ENCODE results near the gene CTSW.

The CTSW gene

GRCh38 chr11:65868076-65868667, 11.5 kb upstream of the CTSW start:
- DNase-seq: no peak

DNA sequence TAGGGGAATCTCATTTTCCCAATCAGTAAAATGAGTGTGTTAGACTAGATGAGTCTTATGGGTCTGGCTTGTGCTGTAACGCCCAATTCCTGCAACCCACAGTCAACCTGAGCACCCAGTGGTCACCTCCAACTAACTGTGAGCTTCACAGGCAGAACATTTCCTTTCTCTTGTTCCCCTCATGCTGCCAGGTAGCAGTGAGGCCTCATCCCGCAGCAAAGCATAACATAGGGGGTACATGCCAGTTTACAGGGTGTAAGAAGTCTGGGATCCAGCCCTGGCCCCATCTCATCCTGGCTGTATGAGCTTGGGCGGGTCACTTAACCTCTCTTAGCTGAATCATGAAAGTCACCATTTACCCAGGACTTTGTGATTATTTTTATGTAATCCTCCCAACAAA, 10.7 kb upstream of the CTSW start:
- no peak for DNase-seq

DNA sequence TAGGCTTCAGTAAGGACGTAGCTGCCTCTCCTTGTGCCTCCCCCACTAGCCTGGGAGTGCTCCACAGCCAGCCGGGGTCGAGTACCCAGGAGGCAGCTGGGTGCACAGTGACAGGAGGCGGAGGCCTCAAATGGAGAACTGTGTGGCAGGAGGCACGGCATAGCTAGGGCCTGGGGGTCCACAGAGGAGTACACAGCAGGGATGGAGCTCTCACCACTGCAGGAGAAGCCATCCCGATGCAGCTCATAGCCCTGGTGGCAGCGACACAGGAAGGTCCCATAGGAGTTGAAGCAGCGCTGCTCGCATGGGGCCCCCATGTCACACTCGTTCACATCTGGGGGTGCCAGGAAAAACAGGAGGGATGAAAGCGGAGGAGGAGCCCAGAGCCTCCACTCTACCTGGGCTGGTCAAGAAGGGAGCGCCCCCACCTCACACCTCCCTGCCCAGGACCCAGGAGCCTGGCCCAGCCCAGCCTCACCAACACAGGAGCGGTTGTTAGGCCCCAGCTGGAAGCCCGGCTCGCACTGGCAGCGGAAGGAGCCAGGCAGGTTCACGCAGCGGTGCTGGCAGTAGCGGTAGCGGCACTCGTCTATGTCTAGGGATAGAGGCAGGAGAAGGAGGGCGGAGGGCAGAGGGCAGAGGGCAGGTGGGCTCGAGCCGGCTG, 9.9 kb upstream of the CTSW start:
- no peak for DNase-seq

DNA sequence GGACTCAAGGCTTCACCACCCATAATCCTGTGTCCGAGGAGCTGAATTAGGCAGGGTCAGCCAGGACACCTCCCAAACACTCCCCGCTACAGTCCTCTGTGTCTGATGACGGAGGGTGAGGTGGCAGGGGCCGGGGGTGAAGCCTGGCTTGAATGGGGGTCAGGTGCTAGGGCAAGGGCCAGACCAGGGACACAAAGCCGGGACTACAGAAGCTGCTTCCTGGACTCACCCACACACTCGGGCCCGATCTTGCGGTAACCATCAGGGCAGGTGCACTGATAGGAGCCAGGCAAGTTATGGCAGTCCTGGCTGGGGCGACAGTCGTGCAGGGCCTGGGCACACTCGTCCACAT, 9.4 kb upstream of the CTSW start:
- DNase-seq: no peak

GRCh38 chr11:65870706-65871681, 8.6 kb upstream of the CTSW start:
- DNase-seq: no peak

DNA sequence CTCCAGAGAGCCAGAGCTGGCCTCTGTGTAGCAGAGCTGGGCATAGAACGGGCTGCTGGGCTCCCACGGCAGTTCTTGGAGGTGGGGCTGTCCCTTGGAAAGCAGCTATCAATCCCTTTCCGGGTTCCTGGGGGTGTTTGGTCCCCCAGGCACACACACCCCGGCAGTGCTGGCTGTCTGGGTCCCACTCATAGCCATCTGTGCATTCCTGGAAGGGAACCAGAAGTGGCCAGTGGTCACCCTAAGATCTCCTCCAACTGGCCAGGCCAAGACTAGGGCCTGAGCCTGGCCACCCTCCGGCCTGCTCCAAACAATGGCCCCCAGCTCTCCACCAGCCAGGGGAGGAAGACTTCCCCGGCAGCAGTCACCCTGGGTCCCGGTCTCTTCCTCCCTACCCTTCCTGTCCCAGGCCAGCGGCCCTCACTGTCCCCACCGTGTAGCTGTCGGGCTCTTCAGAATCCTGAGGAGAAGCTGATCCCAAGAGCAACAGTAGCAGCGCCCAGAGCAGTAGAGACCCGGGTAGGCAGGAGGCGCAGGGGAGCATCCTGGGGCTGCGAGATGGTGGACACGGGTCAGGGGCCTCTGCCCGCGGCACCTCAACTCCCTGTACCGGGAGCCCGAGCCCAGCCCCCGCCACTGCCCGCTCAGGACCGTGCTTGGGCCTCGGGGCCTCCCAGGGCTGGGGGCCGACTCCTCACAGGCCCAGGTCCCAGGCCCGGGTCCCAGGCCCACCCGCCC, 7.7 kb upstream of the CTSW start:
- DNase-seq: no peak

DNA sequence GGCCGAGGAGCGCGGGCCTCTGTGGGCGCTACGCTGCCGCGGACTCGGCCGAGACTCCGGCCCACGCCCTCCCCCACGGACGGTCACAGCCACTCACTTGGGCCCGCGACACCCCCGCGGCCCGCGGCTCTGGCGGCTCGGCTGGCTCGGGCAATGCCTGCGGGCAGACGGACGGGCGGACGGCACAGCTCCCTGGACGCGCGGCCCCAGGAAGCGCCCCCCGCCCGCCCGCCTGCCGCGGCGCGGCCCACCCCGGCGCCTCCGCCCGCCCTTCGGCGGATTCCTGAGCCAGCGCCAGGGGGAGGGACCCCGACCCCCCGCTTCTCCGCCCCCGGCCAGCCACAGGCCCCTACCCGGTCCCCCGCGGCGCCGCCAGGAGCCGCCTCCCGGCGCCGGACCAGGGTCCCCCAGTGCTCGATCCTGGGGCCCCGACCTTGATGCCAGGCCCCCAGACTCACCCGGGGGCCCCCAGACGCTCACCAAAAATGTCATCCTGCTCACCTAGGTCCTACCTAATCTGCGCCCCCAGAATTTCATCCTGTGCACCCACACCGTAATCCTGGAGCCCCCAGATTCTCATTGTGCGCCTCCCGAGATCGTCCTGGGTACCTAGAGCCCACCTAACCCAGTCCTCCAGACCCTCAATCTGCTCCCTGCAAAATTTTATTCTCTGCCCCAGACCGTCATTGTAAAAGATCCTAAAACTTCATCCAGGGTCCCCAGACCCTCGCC, 6.9 kb upstream of the CTSW start, which contains the start of gene EFEMP2:
Gene EFEMP2, minus strand, starts transcription at position 215 of the 732 bp plus-strand sequence. CDS start 446 bp downstream, outside the sequence.
- DNase-seq: no peak

DNA sequence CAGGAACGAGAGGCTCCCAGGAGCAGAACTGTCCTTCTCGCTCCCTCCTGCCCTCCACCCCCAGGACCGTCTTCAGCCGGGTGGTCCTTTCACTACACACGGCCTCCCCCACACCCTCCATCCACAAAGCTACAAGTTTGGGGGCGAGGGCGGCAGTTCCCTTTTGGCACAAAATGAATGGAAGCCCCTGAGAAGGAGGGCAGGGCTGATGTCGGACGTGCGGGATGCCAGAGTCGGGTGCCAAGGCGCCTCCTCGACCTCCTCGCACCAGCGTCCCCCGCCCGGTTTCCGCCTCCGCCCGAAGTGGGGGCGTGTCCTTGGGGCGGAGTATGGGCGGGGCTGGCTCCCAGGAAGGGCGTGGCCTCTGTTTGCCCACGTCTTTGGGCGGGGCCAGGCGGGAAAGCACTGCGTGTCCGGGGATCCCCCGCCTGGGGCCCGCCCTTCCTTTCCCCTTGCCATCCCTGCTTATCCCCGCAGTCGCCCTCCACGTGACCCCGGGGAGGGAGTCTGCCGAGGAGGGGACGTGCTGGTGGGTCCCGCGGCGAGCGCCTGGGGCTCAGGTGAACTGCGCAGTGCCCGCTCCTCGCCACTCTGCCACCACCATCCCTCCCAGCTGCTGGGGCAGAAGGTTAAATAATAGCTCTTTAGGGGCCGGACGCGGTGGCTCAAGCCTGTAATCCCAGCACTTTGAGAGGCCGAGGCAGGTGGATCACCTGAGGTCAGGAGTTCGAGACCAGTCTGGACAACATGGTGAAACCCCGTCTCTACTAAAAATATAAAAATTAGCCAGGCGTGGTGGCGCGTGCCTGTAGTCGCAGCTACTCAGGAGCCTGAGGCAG, 6.1 kb upstream of the CTSW start:
- peak; percentile 94 for DNase-seq

GRCh38 chr11:65880027-65880426, 390 bp downstream of the CTSW start:
- DNase-seq: no peak

DNA sequence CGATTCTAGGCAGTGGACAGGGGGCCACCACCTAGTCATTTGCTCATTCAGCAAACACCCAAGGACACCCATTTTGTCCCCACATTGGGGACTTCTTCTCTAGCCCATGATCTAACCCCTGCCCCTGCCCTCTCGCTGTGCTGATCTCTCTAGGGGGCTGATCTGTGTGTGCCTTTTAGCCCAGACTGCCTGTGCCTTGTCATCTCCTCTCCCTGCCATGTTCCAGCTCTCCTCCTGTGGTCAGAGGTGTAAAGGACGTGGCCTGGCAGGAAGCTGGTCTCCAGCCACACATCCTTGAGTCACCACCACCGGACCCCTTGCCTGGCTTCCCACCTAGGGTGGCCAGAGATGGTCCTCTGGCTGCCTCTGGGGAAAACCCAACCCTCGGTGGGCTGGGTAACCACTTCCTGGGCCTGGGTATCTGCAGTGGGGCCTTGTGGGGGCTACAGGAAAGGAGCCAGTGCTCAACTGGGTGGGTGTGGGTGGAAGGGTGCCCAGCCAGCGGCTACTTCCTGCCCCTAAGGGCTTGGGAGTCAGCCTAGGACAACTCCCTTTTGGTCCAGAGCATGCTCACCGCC, 1.3 kb downstream of the CTSW start:
- no peak for DNase-seq

DNA sequence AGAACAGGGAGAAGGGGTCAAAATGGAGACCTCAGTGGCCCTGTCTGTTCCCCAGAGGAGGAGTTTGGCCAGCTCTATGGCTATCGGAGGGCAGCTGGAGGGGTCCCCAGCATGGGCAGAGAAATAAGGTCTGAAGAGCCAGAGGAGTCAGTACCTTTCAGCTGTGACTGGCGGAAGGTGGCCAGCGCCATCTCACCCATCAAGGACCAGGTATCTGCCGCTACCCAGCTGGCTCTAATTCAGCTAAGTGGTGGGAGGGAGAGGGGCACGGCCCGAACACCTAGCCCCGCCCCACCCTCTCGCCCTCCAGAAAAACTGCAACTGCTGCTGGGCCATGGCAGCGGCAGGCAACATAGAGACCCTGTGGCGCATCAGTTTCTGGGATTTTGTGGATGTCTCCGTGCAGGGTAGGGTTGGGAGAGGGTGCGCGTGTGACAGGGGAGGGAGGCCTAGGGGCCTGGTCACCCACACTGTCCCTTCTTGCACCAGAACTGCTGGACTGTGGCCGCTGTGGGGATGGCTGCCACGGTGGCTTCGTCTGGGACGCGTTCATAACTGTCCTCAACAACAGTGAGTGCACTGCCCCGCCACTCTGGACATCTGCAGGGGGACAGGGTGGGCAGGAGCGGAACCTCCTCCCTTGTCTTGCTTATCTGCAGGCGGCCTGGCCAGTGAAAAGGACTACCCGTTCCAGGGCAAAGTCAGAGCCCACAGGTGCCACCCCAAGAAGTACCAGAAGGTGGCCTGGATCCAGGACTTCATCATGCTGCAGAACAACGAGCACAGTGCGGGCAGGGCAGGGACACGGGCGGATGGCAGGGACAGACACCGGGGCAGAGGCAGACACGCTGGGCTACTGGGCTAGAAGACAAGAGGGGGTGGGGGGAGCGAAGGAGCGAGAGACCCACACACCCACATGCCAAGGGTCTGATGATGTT, 2.8 kb downstream of the CTSW start:
- no peak for DNase-seq

DNA sequence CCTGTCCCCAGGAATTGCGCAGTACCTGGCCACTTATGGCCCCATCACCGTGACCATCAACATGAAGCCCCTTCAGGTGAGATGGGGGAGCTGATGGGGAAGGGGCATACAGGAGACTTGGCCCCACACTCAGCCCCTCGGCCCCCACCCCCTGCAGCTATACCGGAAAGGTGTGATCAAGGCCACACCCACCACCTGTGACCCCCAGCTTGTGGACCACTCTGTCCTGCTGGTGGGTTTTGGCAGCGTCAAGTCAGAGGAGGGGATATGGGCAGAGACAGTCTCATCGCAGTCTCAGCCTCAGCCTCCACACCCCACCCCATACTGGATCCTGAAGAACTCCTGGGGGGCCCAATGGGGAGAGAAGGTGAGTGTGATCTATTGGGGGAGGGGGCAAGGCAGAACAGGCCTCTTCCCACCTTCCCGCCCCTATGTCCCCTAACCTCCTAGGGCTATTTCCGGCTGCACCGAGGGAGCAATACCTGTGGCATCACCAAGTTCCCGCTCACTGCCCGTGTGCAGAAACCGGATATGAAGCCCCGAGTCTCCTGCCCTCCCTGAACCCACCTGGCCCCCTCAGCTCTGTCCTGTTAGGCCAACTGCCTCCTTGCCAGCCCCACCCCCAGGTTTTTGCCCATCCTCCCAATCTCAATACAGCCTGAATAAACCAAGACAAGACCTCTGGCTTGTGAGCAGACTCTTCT, 3.6 kb downstream of the CTSW start:
- no peak for DNase-seq

DNA sequence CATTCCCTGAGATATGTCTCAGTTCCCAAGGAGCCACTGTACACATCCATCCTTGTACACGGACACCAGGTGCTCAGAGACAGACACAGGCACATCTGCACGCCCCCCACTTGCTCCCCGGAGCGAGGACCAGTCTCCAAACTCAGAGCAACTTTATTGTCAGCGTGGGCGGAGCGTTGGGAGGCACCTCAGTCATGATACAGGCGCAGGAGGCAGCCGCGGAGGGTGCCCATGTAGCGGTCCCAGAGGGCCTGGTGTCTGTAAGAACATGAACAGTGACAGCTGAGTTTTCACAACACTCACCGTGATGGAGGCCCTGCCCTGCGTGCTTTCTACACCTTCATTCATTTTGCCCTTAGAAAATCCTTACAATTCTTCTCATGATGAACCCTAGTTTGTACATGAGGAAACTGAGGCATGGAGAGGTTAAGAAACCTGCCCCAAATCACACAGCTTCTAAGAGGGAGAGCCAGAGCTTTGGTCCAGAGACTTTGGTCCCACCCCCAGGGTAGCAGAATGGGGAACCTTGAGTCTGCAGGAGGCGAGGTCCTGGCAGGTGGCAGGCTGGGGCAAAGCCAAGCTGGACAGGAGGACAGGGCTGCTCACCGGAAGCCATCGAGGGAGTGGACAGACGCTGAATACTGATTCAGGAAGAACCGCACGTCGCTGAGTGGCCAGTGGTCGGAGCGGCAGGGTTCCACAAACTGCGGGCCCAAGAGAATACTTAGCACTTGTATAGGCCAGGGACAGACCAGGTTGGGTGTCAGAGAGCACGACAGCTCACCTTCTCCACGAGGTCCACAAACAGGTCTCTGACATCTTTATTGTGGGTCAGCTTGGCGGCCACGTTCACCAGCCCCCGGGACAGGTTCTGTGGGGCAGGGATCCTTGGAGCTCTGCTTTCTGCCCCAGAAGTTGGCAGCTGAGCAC, 4.4 kb downstream of the CTSW start:
- no peak for DNase-seq

DNA sequence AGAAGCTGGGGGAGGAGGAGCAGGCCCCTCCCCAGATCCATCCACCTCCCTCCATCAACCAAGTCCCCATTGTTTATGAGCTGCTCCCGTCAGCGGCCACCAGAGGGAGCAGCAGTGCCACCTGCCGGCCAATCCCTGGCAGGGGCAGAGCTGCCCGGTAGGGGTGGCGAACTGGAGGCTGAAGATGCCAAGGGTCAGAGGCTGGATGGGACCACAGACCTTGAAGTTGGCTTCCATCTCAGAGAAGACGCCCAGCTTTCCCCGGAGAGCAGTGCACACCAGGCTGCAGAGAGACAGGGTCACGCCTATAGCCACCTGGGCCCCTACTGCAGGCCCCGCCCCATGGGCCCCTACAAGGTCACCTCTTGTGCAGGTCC, 5.1 kb downstream of the CTSW start:
- DNase-seq: peak; percentile 71

GRCh38 chr11:65885231-65885630, 5.6 kb downstream of the CTSW start:
- DNase-seq: no peak

DNA sequence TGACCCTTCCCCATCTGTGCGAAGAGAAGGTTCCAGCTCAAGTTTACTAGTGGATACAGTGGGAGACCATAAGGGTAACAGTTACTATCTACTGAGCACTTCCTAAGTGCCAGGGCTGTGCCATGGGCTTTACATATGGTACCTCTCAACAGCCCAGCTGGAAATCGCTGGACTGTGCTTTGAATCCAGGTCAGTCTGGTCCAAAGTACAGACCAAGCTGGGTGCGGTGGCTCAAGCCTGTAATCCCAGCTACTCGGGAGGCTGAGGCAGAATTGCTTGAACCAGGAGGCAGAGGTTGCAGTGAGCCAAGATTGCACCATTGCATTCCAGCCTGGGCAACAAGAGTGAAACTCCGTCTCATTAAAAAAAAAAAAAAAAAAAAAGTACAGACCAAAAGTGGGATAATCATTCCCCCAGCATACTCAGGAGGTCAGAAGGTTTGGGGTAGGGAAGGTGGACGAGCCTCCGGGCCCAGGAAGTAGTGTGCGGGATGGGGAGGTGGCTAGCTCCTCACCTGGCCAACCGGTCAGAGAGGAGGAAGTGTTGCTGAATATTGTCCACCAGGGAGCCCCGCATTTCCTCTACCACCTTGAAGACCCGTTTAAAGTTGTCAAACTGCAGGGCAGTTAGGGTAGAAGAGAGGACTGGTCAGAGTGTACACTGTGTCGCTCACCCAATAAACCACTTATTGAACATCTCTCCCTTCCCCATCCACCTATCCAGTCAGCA, 6.3 kb downstream of the CTSW start:
- no peak for DNase-seq
